HCT116 (cell line): Measurements from ENCODE around the gene LRRC14B. TPM values are rescaled to one million over a fixed set of nuclear protein-coding genes. Genes with fewer than 3 reads are reported as not detected.

Experiments
- ATAC-seq: fragments of 200-7000 bp; cut with Tn5 transposase; 2 replicates; pipeline ENCODE4 v1.9.1; 2020; ENCODE audit warnings: mild to moderate bottlenecking, moderate library complexity
- BruUV-seq: library from RNA; stranded (reverse); fragments of 400-500 nt; replicated peaks from 2 replicates; lab custom pipeline; 2021; lab: Mats Ljungman, UMichigan
- CTCF ChIA-PET: fragments of 300-600 bp; sonication (Branson Sonifier 250); formaldehyde crosslinking; loops from one replicate; lab custom pipeline; 2021; ENCODE audit warnings: antibody characterized with exemption; lab: Charles Lee
- POLR2A ChIA-PET: fragments of 300-600, 350-600 bp; sonication (Branson Sonifier 250); formaldehyde crosslinking; loops from one replicate; lab custom pipeline; 2021; ENCODE audit warnings: antibody characterized with exemption; lab: Charles Lee
- RAD21 ChIA-PET, 2 experiments: fragments of 300-600 bp; sonication (Branson Sonifier 250); formaldehyde crosslinking; loops; one replicate each; lab custom pipeline; 2023; ENCODE audit warnings: low total read pairs in 2 of 2; ENCODE audit not compliant: uncharacterized antibody in 2 of 2, unreplicated experiment in 2 of 2, low non-redundant PET in 1 of 2; lab: Charles Lee
- DNase-seq: peaks from one replicate; pipeline ENCODE4 v3.0.0-alpha.2; 2010; ENCODE audit warnings: low read depth, low spot score
- H2AFZ ChIP-seq: fragments of 200-600 bp; shearing (Covaris generic), sonication (generic); 2 replicates; pipeline ENCODE4 v1.6.1; 2017; ENCODE audit warnings: low read depth, mixed run types, mixed read lengths, antibody characterized with exemption, low read length; ENCODE audit not compliant: poor library complexity, severe bottlenecking
- H3K27ac ChIP-seq: 2 replicates; pipeline ENCODE4 v1.5.1; 2012; ENCODE audit warnings: low read depth, low read length
- H3K27me3 ChIP-seq: fragments of 200-600 bp; sonication (generic); 2 replicates; pipeline ENCODE4 v1.6.1; 2016; ENCODE audit warnings: mixed run types, low read length, mixed read lengths; ENCODE audit not compliant: insufficient read depth
- H3K36me3 ChIP-seq, 2 experiments: fragments of 200-500 bp in 1 of 2; fragments of 200-600 bp in 1 of 2; sonication (Bioruptor generic) in 1 of 2; sonication (generic) in 1 of 2; 2 replicates each; pipeline versions ENCODE4 v1.5.1 to v1.6.1; 2014 to 2016; ENCODE audit warnings: low read length in 2 of 2, inconsistent platforms in 1 of 2, mixed read lengths in 1 of 2, mixed run types in 1 of 2; ENCODE audit not compliant: insufficient read depth in 2 of 2, control insufficient read depth in 1 of 2
- H3K4me1 ChIP-seq, 2 experiments: fragments of 200-600 bp in 1 of 2; sonication (generic) in 1 of 2; 2 replicates each; pipeline versions ENCODE4 v1.5.1 to v1.6.1; 2012 to 2017; ENCODE audit warnings: low read length in 2 of 2, inconsistent platforms in 1 of 2, mild to moderate bottlenecking in 1 of 2, mixed read lengths in 1 of 2, mixed run types in 1 of 2, moderate library complexity in 1 of 2; ENCODE audit not compliant: insufficient read depth in 2 of 2, control insufficient read depth in 1 of 2
- H3K4me2 ChIP-seq: fragments of 200-600 bp; sonication (generic); 2 replicates; pipeline ENCODE4 v1.6.1; 2017; ENCODE audit warnings: mixed run types, low read length, mixed read lengths
- H3K4me3 ChIP-seq, 2 experiments: fragments of 200-600 bp in 1 of 2; sonication (generic) in 1 of 2; replicated peaks in 1 of 2; 2 replicates each; pipeline ENCODE4 v1.5.1; 2011 to 2016; ENCODE audit warnings: low read length in 2 of 2, control low read depth in 1 of 2, low read depth in 1 of 2, mild to moderate bottlenecking in 1 of 2, mixed read lengths in 1 of 2, mixed run types in 1 of 2
- H3K79me2 ChIP-seq: fragments of 200-600 bp; sonication (generic); 2 replicates; pipeline ENCODE4 v1.6.1; 2017; ENCODE audit warnings: mild to moderate bottlenecking, mixed run types, low read length, moderate library complexity, mixed read lengths; ENCODE audit not compliant: insufficient read depth
- H3K9ac ChIP-seq: fragments of 200-600 bp; sonication (generic); 2 replicates; pipeline ENCODE4 v1.6.1; 2016; ENCODE audit warnings: low read length, mixed read lengths
- H3K9me2 ChIP-seq: fragments of 200-600 bp; sonication (generic), shearing (Covaris generic); 2 replicates; pipeline ENCODE4 v1.6.1; 2017; ENCODE audit warnings: mixed run types, mild to moderate bottlenecking, moderate library complexity; ENCODE audit not compliant: insufficient read depth
- H3K9me3 ChIP-seq, 2 experiments: fragments of 200-500 bp in 1 of 2; fragments of 200-600 bp in 1 of 2; sonication (Bioruptor generic) in 1 of 2; sonication (generic) in 1 of 2; 2 replicates each; pipeline ENCODE4 v1.6.1; 2014 to 2017; ENCODE audit warnings: low read length in 2 of 2, mixed read lengths in 2 of 2, inconsistent platforms in 1 of 2, low read depth in 1 of 2, mild to moderate bottlenecking in 1 of 2, mixed run types in 1 of 2, moderate library complexity in 1 of 2; ENCODE audit not compliant: control insufficient read depth in 1 of 2, insufficient read depth in 1 of 2
- H4K20me1 ChIP-seq: fragments of 200-600 bp; sonication (generic), shearing (Covaris generic); 2 replicates; pipeline ENCODE4 v1.6.1; 2017; ENCODE audit warnings: mixed run types, mild to moderate bottlenecking, moderate library complexity; ENCODE audit not compliant: insufficient read depth
- ATF3 ChIP-seq: IDR thresholded peaks from 2 replicates; pipeline ENCODE4 v1.6.1; 2012
- CBX3 ChIP-seq: IDR thresholded peaks from 2 replicates; pipeline ENCODE4 v1.6.1; 2012; ENCODE audit warnings: low read depth
- EZH2 ChIP-seq: fragments of 200-600 bp; sonication (generic); IDR thresholded peaks from 2 replicates; pipeline ENCODE4 v1.6.1; 2017; ENCODE audit warnings: antibody characterized with exemption, mixed run types
- POLR2A ChIP-seq: IDR thresholded peaks from 2 replicates; pipeline ENCODE4 v1.7.0; 2011; ENCODE audit warnings: borderline replicate concordance; ENCODE audit not compliant: insufficient read depth, insufficient read length; ENCODE audit errors: extremely low read depth
- SP1 ChIP-seq: IDR thresholded peaks from 2 replicates; pipeline ENCODE4 v1.6.1; 2012; ENCODE audit warnings: low read depth
- SRF ChIP-seq: IDR thresholded peaks from 2 replicates; pipeline ENCODE4 v1.6.1; 2012; ENCODE audit warnings: low read depth
- YY1 ChIP-seq: IDR thresholded peaks from 2 replicates; pipeline ENCODE4 v1.6.1; 2011; ENCODE audit warnings: low read length, low read depth, moderate library complexity, mild to moderate bottlenecking; ENCODE audit not compliant: insufficient replicate concordance; ENCODE audit errors: extremely low read depth
- intact Hi-C: fragments of 100-400 bp; cut with micrococcal nuclease; formaldehyde crosslinking; loops from 2 replicates; pipeline ENCODE4 v1.10.0; 2022
- total RNA-seq: library from RNA; stranded (reverse); gene quantifications from one replicate; pipeline ENCODE4 v1.2.1, GENCODE V29; 2021; ENCODE audit not compliant: unreplicated experiment
- TF ChIP-seq, protein P1 (sequence below): IDR thresholded peaks from 2 replicates; pipeline ENCODE4 v1.6.1; 2012

LRRC14B gene
- total RNA-seq, 1 experiment from 2014 or later: not detected

- H3K36me3 ChIP-seq: no peaks in the 10 kb centered on the region
- H3K27me3 ChIP-seq: peaks cover 8% of the 10 kb centered on the region; the same call in 1 of the 2 replicates
- H4K20me1 ChIP-seq: no peaks in the 10 kb centered on the region
- no peak for ATAC-seq
- POLR2A ChIA-PET: no interaction called here
- H3K4me2 ChIP-seq: no peak overlapping the region
- no peak for TF ChIP-seq ATF3
- no peak for TF ChIP-seq SP1
- TF ChIP-seq POLR2A: no peak
- TF ChIP-seq, protein P1, sequence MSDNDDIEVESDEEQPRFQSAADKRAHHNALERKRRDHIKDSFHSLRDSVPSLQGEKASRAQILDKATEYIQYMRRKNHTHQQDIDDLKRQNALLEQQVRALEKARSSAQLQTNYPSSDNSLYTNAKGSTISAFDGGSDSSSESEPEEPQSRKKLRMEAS: no peak
- H3K9me3 ChIP-seq: no peaks in the 10 kb centered on the region
- intact Hi-C loops: no loop called here
- H3K27ac ChIP-seq: no peak overlapping the region
- no peak for DNase-seq
- BruUV-seq: no TSS peak
- H3K79me2 ChIP-seq: no peaks in the 10 kb centered on the region
- RAD21 ChIA-PET: no interaction called here
- peaks cover 3 to 5% of the 10 kb centered on the region in 2 experiments; a peak in 1 of 4 replicates for H3K4me1 ChIP-seq
- H3K9me2 ChIP-seq: no peaks in the 10 kb centered on the region
- no peak overlapping the region for H3K9ac ChIP-seq
- H2AFZ ChIP-seq: no peak overlapping the region
- no peak overlapping the region for H3K4me3 ChIP-seq
- CTCF ChIA-PET: interaction anchor here (1.5 kb wide), 1 partner anchor 8 kb away, joined by 5 read pairs; no protein-coding TSS in a partner anchor
Measured at GRCh38 chr5:180286-180918, 10.9 kb upstream of the LRRC14B start.

GRCh38 chr5:181160-181559, 10.1 kb upstream of the LRRC14B start:
- Histone ChIP-seq H3K36me3 (no peaks in the 10 kb centered on the region), H3K4me3 (no peak overlapping the region), H3K4me2 (no peak overlapping the region), H3K9me3 (no peaks in the 10 kb centered on the region), H3K27me3 (peaks cover 8% of the 10 kb centered on the region; the same call in 1 of the 2 replicates), H2AFZ (no peak overlapping the region), H3K79me2 (no peaks in the 10 kb centered on the region), H3K27ac (no peak overlapping the region), H3K9ac (no peak overlapping the region), H3K4me1 (peaks cover 3 to 5% of the 10 kb centered on the region in 2 experiments; a peak in 1 of 4 replicates), H3K9me2 (no peaks in the 10 kb centered on the region), H4K20me1 (no peaks in the 10 kb centered on the region)
- TF ChIP-seq YY1 (no peak), CBX3 (no peak), POLR2A (no peak), EZH2 (no peak), ATF3 (no peak), SRF (no peak)
- ATAC-seq (no peak), DNase-seq (no peak)
- POLR2A ChIA-PET: no interaction called here
- CTCF ChIA-PET: interaction anchor here (1.5 kb wide), 1 partner anchor 7 kb away, joined by 5 read pairs; no protein-coding TSS in a partner anchor
- RAD21 ChIA-PET: no interaction called here
- BruUV-seq: no TSS peak
- intact Hi-C loops: no loop called here
